Measurements from ENCODE around the gene UBE2G2.

DNA sequence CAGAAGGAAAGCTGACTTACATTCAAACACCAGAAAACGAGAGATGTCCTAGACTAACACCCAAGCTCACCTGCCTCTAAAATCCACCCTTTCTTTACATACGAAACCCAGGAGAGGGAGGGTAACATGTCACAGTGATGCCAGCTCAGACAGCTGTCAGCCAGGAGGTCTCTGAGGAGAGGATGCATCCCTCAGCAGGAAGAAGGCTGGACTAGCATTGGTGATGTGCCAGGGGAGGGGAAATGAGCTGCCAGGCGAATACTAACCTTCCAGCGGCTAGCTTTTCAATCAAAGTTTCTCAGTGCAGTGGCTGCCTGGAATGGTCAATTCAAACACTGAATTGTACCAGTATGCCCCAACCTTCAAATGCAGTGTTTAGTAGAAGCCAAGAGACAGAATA, 3.6 kb upstream of the UBE2G2 start:
- TF ChIP-seq, protein P1, sequence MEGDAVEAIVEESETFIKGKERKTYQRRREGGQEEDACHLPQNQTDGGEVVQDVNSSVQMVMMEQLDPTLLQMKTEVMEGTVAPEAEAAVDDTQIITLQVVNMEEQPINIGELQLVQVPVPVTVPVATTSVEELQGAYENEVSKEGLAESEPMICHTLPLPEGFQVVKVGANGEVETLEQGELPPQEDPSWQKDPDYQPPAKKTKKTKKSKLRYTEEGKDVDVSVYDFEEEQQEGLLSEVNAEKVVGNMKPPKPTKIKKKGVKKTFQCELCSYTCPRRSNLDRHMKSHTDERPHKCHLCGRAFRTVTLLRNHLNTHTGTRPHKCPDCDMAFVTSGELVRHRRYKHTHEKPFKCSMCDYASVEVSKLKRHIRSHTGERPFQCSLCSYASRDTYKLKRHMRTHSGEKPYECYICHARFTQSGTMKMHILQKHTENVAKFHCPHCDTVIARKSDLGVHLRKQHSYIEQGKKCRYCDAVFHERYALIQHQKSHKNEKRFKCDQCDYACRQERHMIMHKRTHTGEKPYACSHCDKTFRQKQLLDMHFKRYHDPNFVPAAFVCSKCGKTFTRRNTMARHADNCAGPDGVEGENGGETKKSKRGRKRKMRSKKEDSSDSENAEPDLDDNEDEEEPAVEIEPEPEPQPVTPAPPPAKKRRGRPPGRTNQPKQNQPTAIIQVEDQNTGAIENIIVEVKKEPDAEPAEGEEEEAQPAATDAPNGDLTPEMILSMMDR (IDR thresholded peaks at IDR 0.05), result no peak
- no peak for TF ChIP-seq POLR2A (IDR thresholded peaks at IDR 0.05)
